Thymus (tissue), 11 donors: ENCODE results near the gene C1QTNF4. TPM values are rescaled to one million over a fixed set of nuclear protein-coding genes. Genes with fewer than 3 reads are reported as not detected.

Experiments used
- DNase-seq, 9 donors: peaks; one replicate each; pipeline ENCODE4 v3.0.0-alpha.2; 2013; ENCODE audit warnings: low spot score in 9 of 9, low read depth in 6 of 9, missing footprints in 1 of 9
- H3K27ac ChIP-seq, 2 donors: one replicate each; pipeline ENCODE4 v1.5.1; 2013; ENCODE audit warnings: control low read depth in 1 of 2, low read depth in 1 of 2, low read length in 1 of 2, mild to moderate bottlenecking in 1 of 2, moderate library complexity in 1 of 2
- H3K27me3 ChIP-seq, 2 donors: one replicate each; pipeline ENCODE4 v1.5.1; 2013; ENCODE audit warnings: low read length in 1 of 2; ENCODE audit not compliant: control insufficient read depth in 2 of 2, insufficient read depth in 1 of 2
- H3K36me3 ChIP-seq, 2 donors: one replicate each; pipeline ENCODE4 v1.5.1; 2013; ENCODE audit warnings: low read length in 1 of 2, mild to moderate bottlenecking in 1 of 2, moderate library complexity in 1 of 2; ENCODE audit not compliant: control insufficient read depth in 2 of 2, insufficient read depth in 2 of 2
- H3K4me1 ChIP-seq, 2 donors: one replicate each; pipeline ENCODE4 v1.5.1; 2013; ENCODE audit warnings: low read length in 2 of 2; ENCODE audit not compliant: control insufficient read depth in 2 of 2, insufficient read depth in 2 of 2
- H3K4me3 ChIP-seq, 2 donors: one replicate each; pipeline ENCODE4 v1.5.1; 2013; ENCODE audit warnings: low read length in 2 of 2, control low read depth in 1 of 2, mild to moderate bottlenecking in 1 of 2
- H3K9me3 ChIP-seq, 2 donors: one replicate each; pipeline ENCODE4 v1.5.1; 2013; ENCODE audit warnings: low read length in 1 of 2, mild to moderate bottlenecking in 1 of 2; ENCODE audit not compliant: control insufficient read depth in 2 of 2, insufficient read depth in 1 of 2
- WGBS: extraction: QIAGEN DNeasy Blood & Tissue Kit; methylation state at CpG from one replicate; pipeline ENCODE4 v1.1.7; 2013; 5-methylcytosine and 5-hydroxymethylcytosine counted together
- polyA plus RNA-seq: library from polyadenylated mRNA; stranded (reverse); fragments of 200-250 nt; gene quantifications from one replicate; pipeline ENCODE4 v1.2.3, GENCODE V29; 2013
- total RNA-seq: library from RNA; stranded (reverse); fragments of 120-200 nt; gene quantifications from one replicate; pipeline ENCODE4 v1.2.4, GENCODE V29; 2013
- donor health status: healthy.

The C1QTNF4 gene
- total and polyA plus RNA-seq, 2 donors, result 1.3 to 2.6 TPM

GRCh38 chr11:47603295-47603694, 9.1 kb upstream of the C1QTNF4 start:
- no peak for DNase-seq
- Histone ChIP-seq H3K27me3 (no peaks in the 10 kb centered on the region), H3K4me3 (no peak overlapping the region), H3K9me3 (no peaks in the 10 kb centered on the region), H3K27ac (no peak overlapping the region), H3K4me1 (no peaks in the 10 kb centered on the region), H3K36me3 (peaks cover 0 to 2% of the 10 kb centered on the region in 2 donors)
- WGBS, result 98% methylated on average over 4 of the region's 4 CpGs

DNA sequence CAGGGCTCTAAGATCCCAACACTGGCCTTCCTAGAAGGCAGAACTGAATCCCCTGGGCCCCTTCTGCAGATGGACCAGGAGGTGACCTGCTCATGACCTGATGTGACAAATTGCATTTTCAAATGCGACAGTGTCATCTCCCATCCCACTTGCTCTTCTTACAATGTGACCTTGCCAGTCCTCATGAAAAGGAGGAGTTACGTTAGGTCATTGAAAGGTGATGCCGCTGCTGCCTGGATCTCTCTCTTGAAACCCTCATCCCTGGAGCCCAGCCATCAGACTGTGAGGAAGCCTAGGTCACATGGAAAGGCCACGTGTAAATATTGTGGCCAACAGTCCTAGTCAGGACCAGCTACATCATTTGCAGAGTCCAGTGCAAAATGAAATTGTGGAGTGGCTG, 5.7 kb upstream of the C1QTNF4 start:
- Histone ChIP-seq H3K9me3 (no peaks in the 10 kb centered on the region), H3K4me3 (no peak overlapping the region), H3K36me3 (no peaks in the 10 kb centered on the region), H3K27me3 (peaks cover 4 to 5% of the 10 kb centered on the region in 2 donors), H3K27ac (no peak overlapping the region), H3K4me1 (no peaks in the 10 kb centered on the region)
- no peak for DNase-seq
- WGBS, result 94% methylated on average over 4 of the region's 4 CpGs

- Histone ChIP-seq H3K9me3 (no peaks in the 10 kb centered on the region), H3K36me3 (no peaks in the 10 kb centered on the region), H3K27ac (no peak overlapping the region), H3K27me3 (peaks cover 23 to 28% of the 10 kb centered on the region in 2 donors), H3K4me1 (peaks cover 6 to 29% of the 10 kb centered on the region in 2 donors), H3K4me3 (no peak overlapping the region)
- DNase-seq, result no peak
- WGBS, result 100% methylated on average over 1 of the region's 1 CpG
Measured at GRCh38 chr11:47595967-47596366, 1.8 kb upstream of the C1QTNF4 start.

DNA sequence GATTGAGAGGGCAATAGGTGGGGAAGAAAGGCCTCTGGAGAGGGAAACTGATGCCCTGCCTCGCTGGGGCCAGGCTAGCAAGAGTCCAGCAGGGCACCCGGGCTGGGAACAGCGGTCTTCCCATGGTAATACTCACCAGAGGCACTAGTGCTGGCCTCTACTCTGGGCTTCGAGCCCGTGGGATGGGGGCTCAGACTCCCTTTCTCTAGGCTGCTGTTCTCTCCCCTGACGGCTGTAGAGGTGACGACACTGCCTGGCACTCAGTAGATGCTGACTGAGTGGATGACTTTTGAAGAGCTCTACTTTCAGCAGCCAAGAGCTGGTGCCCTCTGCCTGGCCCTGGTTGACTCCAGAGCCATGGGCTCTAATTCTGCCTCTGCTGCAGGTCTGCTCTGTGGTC, 818 bp upstream of the C1QTNF4 start:
- no peak for DNase-seq
- WGBS, result 94% methylated on average over 7 of the region's 7 CpGs
- peaks cover 6 to 29% of the 10 kb centered on the region in 2 donors for H3K4me1 ChIP-seq
- no peaks in the 10 kb centered on the region for H3K9me3 ChIP-seq
- H3K36me3 ChIP-seq, result no peaks in the 10 kb centered on the region
- H3K4me3 ChIP-seq, result no peak overlapping the region
- H3K27ac ChIP-seq, result no peak overlapping the region
- H3K27me3 ChIP-seq, result peaks cover 23 to 28% of the 10 kb centered on the region in 2 donors

DNA sequence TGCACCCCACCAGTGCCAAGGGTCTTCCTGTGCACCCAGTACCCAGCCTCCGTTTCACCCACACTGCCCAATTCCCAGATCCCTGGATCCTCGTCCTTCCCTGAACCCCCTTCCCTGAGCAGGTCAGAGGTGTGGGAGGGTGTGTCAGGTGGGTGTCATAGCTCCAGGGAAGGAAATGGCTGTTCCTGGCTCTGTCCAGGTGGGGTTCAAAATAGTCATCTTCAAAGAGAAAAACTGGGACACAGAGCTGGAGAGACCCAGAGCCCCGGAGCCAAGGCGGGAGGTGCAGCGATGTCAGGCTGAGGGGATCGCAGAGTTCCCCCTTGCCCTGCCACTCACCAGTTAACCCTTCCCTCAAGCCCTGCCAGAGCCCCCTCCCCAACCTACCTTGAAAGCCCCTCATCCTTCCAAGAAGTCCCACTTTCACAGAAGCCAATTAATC, 698 bp downstream of the C1QTNF4 start:
- DNase-seq, result no peak
- no peak overlapping the region for H3K27ac ChIP-seq
- H3K4me3 ChIP-seq, result no peak overlapping the region
- WGBS, result 10% methylated on average over 6 of the region's 6 CpGs
- no peaks in the 10 kb centered on the region for H3K36me3 ChIP-seq
- H3K9me3 ChIP-seq, result no peaks in the 10 kb centered on the region
- peaks cover 23 to 28% of the 10 kb centered on the region in 2 donors for H3K27me3 ChIP-seq
- H3K4me1 ChIP-seq, result peaks cover 6 to 29% of the 10 kb centered on the region in 2 donors

DNA sequence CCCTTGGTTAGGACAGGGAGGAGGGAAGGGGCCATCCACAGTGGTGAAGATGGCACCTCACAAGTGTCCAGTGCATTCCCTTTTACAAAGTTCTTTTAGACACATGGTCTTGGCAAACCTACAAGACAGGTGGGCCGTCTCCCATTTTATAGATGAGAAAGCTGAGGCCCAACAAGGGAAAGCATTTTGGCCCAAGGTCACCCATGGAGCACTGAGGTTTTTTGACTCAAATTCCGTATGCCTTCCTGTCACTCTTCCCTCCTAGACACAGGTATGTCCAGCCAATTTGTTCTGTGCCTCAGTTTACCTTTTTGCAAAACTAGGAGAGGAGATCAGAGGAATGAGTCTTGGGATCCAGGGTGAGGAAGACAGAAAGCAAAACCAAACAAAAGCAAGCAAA, 1.2 kb downstream of the C1QTNF4 start:
- Histone ChIP-seq H3K36me3 (no peaks in the 10 kb centered on the region), H3K27me3 (peaks cover 23 to 28% of the 10 kb centered on the region in 2 donors), H3K4me3 (no peak overlapping the region), H3K4me1 (peaks cover 6 to 29% of the 10 kb centered on the region in 2 donors), H3K27ac (no peak overlapping the region), H3K9me3 (no peaks in the 10 kb centered on the region)
- DNase-seq, result no peak
- 86% methylated on average over 2 of the region's 2 CpGs for WGBS

DNA sequence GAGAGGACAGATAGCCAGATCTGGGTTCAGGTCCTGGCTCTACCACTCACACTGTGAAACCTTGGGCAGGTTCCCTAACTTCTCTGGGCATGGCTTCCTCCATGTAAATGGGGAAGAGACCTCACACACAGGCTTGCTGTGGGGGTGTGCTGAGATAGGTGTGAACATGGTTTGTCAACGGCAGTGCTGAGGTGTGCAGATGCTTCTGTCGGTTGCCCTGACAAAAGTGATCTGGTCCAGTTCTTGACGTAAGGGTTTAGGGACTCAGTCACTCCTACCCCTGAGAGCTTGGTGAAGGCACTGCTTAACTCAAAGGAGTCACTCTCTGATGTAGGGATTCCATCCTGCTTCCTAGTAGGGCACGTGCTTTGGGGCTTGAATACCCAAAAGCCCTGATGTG, 2.0 kb downstream of the C1QTNF4 start:
- WGBS, result 48% methylated on average over 4 of the region's 4 CpGs
- no peaks in the 10 kb centered on the region for H3K36me3 ChIP-seq
- DNase-seq, result peak in 2 of 9 donors; percentile 23 to 26
- peaks cover 23 to 28% of the 10 kb centered on the region in 2 donors for H3K27me3 ChIP-seq
- no peak overlapping the region for H3K4me3 ChIP-seq
- H3K4me1 ChIP-seq, result peaks cover 6 to 29% of the 10 kb centered on the region in 2 donors
- H3K9me3 ChIP-seq, result no peaks in the 10 kb centered on the region
- H3K27ac ChIP-seq, result no peak overlapping the region

GRCh38 chr11:47591764-47592163, 2.4 kb downstream of the C1QTNF4 start:
- H3K4me1 ChIP-seq, result peaks cover 6 to 29% of the 10 kb centered on the region in 2 donors
- 15% methylated on average over 7 of the region's 7 CpGs for WGBS
- DNase-seq, result peak in 2 of 9 donors; percentile 27 to 47
- peak overlapping the region in 1 of 2 donors; percentile 17 for H3K27ac ChIP-seq
- H3K27me3 ChIP-seq, result peaks cover 23 to 28% of the 10 kb centered on the region in 2 donors
- H3K36me3 ChIP-seq, result peaks cover 0 to 2% of the 10 kb centered on the region in 2 donors
- H3K4me3 ChIP-seq, result no peak overlapping the region
- H3K9me3 ChIP-seq, result no peaks in the 10 kb centered on the region

- H3K4me1 ChIP-seq, result peaks cover 6 to 29% of the 10 kb centered on the region in 2 donors
- H3K36me3 ChIP-seq, result peaks cover 4 to 12% of the 10 kb centered on the region in 2 donors
- no peak overlapping the region for H3K27ac ChIP-seq
- H3K9me3 ChIP-seq, result no peaks in the 10 kb centered on the region
- H3K4me3 ChIP-seq, result no peak overlapping the region
- H3K27me3 ChIP-seq, result peaks cover 22 to 27% of the 10 kb centered on the region in 2 donors
- 94% methylated on average over 122 of the region's 122 CpGs for WGBS
- DNase-seq, result no peak
Measured at GRCh38 chr11:47589977-47590861, 4.0 kb downstream of the C1QTNF4 start.
